MCF 10A (cell line): ENCODE measurements around the gene TIMP3. TPM values are rescaled to one million over a fixed set of nuclear protein-coding genes. Genes with fewer than 3 reads are reported as not detected.

Experiments
- BruUV-seq: library from RNA; stranded (reverse); fragments of 400-500 nt; replicated peaks from 2 replicates; lab custom pipeline; 2021; lab: Mats Ljungman, UMichigan
- CTCF ChIA-PET: fragments of 300-600 bp; sonication (Branson Sonifier 250); formaldehyde crosslinking; extraction: SDS; loops from one replicate; lab custom pipeline; 2021; ENCODE audit warnings: antibody characterized with exemption, inconsistent platforms; lab: Yijun Ruan, JAX
- POLR2A ChIA-PET: fragments of 300-600, 350-650 bp; sonication (Branson Sonifier 250); formaldehyde crosslinking; extraction: SDS; loops from one replicate; lab custom pipeline; 2020; ENCODE audit warnings: antibody characterized with exemption, inconsistent platforms; lab: Yijun Ruan, JAX
- DNase-seq: peaks from one replicate; pipeline ENCODE4 v3.0.0-alpha.2; 2018; ENCODE audit not compliant: unreplicated experiment
- H3K27ac Mint-ChIP-seq: one replicate; pipeline ENCODE4 v1.8.0; 2022; ENCODE audit warnings: mild to moderate bottlenecking, low read depth, mixed read lengths; ENCODE audit not compliant: unreplicated experiment
- H3K27me3 Mint-ChIP-seq: one replicate; pipeline ENCODE4 v1.8.0; 2022; ENCODE audit warnings: mixed read lengths; ENCODE audit not compliant: insufficient read depth, unreplicated experiment
- H3K36me3 Mint-ChIP-seq: one replicate; pipeline ENCODE4 v1.8.0; 2022; ENCODE audit warnings: mild to moderate bottlenecking, moderate library complexity, mixed read lengths; ENCODE audit not compliant: insufficient read depth, unreplicated experiment
- H3K4me1 Mint-ChIP-seq: one replicate; pipeline ENCODE4 v1.8.0; 2022; ENCODE audit warnings: mixed read lengths; ENCODE audit not compliant: insufficient read depth, unreplicated experiment
- H3K4me3 Mint-ChIP-seq: one replicate; pipeline ENCODE4 v1.8.0; 2022; ENCODE audit warnings: mild to moderate bottlenecking, moderate library complexity, mixed read lengths; ENCODE audit not compliant: unreplicated experiment
- H3K9me3 Mint-ChIP-seq: one replicate; pipeline ENCODE4 v1.8.0; 2022; ENCODE audit warnings: mixed read lengths; ENCODE audit not compliant: unreplicated experiment
- CTCF ChIP-seq: fragments of 200-600 bp; IDR thresholded peaks from one replicate; pipeline ENCODE4 v1.8.0; 2022; ENCODE audit warnings: antibody characterized with exemption, mild to moderate bottlenecking; ENCODE audit not compliant: unreplicated experiment
- intact Hi-C: fragments of 100-400 bp; cut with micrococcal nuclease; formaldehyde crosslinking; loops from 2 replicates; pipeline ENCODE4 v1.14.1; 2022
- total RNA-seq: library from RNA; stranded (reverse); gene quantifications from 2 replicates; pipeline ENCODE4 v1.2.3, GENCODE V29; 2022

The TIMP3 gene
- total RNA-seq, 1 experiment from 2014 or later = 50.6 TPM

GRCh38 chr22:32809786-32810554 lies 8.5 kb downstream of the TIMP3 start:
- no peak for TF ChIP-seq CTCF
- Mint-ChIP-seq H3K4me1 (peaks cover 17% of the 10 kb centered on the region), H3K36me3 (peaks cover 4% of the 10 kb centered on the region), H3K4me3 (no peak overlapping the region), H3K27me3 (no peaks in the 10 kb centered on the region), H3K9me3 (no peaks in the 10 kb centered on the region), H3K27ac (no peak overlapping the region)
- DNase-seq = no peak
- POLR2A ChIA-PET = interaction anchor here (0.9 to 1.0 kb wide), 2 partner anchors 8 to 13 kb away, joined by 3 to 5 read pairs; partner anchors contain the start of gene TIMP3
- no TSS peak for BruUV-seq
- intact Hi-C loops = loop anchor here (10.0 kb wide), 1 partner anchor 315 kb away; no protein-coding TSS in a partner anchor
- CTCF ChIA-PET = interaction anchor here (0.5 to 4.3 kb wide), 9 partner anchors 13 to 309 kb away, joined by 3 to 27 read pairs (median 6); no protein-coding TSS in a partner anchor

GRCh38 chr22:32810555-32811133 lies 9.1 kb downstream of the TIMP3 start:
- intact Hi-C loops = no loop called here

GRCh38 chr22:32811788-32812545 lies 10.5 kb downstream of the TIMP3 start:
- Mint-ChIP-seq H3K27ac (no peak overlapping the region), H3K9me3 (no peaks in the 10 kb centered on the region), H3K36me3 (peaks cover 4% of the 10 kb centered on the region), H3K27me3 (no peaks in the 10 kb centered on the region), H3K4me1 (peaks cover 17% of the 10 kb centered on the region), H3K4me3 (no peak overlapping the region)
- BruUV-seq = no TSS peak
- POLR2A ChIA-PET = interaction anchor here (1.5 kb wide), 1 partner anchor 8 kb away, joined by 3 read pairs; no protein-coding TSS in a partner anchor
- no peak for TF ChIP-seq CTCF
- intact Hi-C loops = no loop called here
- DNase-seq = no peak
- CTCF ChIA-PET = interaction anchor here (1.0 to 2.4 kb wide), 6 partner anchors 15 to 285 kb away, joined by 3 to 8 read pairs (median 5); no protein-coding TSS in a partner anchor

More at GRCh38 chr22:32810555-32811133, 9.1 kb downstream of the TIMP3 start:
- TF ChIP-seq CTCF = no peak
- POLR2A ChIA-PET = interaction anchor here (0.9 to 1.0 kb wide), 2 partner anchors 9 to 14 kb away, joined by 3 to 5 read pairs; partner anchors contain the start of gene TIMP3
- Mint-ChIP-seq H3K36me3 (peaks cover 4% of the 10 kb centered on the region), H3K27me3 (no peaks in the 10 kb centered on the region), H3K4me3 (no peak overlapping the region), H3K9me3 (no peaks in the 10 kb centered on the region), H3K4me1 (peaks cover 17% of the 10 kb centered on the region), H3K27ac (no peak overlapping the region)
- BruUV-seq = no TSS peak
- DNase-seq = peak; percentile 85
- CTCF ChIA-PET = interaction anchor here (0.5 to 2.4 kb wide), 8 partner anchors 13 to 308 kb away, joined by 3 to 10 read pairs (median 6); no protein-coding TSS in a partner anchor
